Stimulated activated CD8-positive, alpha-beta memory T cell treated with anti-CD3 and anti-CD28 coated beads, Interleukin-7, amount 100 ng/mL, for 4 hours (primary cell): Measurements from ENCODE around the gene POLD1.
A peak's percentile ranks its signal among the peaks of the same experiment; 100 is the strongest.
"Not testable (repeated sequence)": the region's sequence is repeated elsewhere in the genome, so short reads cannot be mapped to it uniquely, and the experiment has no call there.

Source experiments
- DNase-seq, 2 donors: peaks; one replicate each; pipeline ENCODE4 v3.0.0-alpha.2; 2020; ENCODE audit warnings: low read depth in 2 of 2

Gene POLD1

GRCh38 chr19:50383852-50384684 lies at the start of gene POLD1:
Gene POLD1 (plus strand): TSS chr19:50384347. CDS start chr19:50398852, 14,505 bp downstream.
- peak; percentile 98 to 99 for DNase-seq

GRCh38 chr19:50334741-50335421 lies 49.3 kb upstream of the POLD1 start:
- DNase-seq, result no peak

GRCh38 chr19:50337031-50337430 lies 47.1 kb upstream of the POLD1 start:
- not testable (repeated sequence) for DNase-seq

GRCh38 chr19:50340331-50340730 lies 43.8 kb upstream of the POLD1 start:
- DNase-seq, result no peak

GRCh38 chr19:50341091-50341564 lies 43.0 kb upstream of the POLD1 start:
- DNase-seq, result no peak

GRCh38 chr19:50344661-50345318 lies 39.4 kb upstream of the POLD1 start:
- no peak for DNase-seq

GRCh38 chr19:50347089-50347581 lies 37.0 kb upstream of the POLD1 start:
- DNase-seq, result not testable (repeated sequence)

GRCh38 chr19:50349277-50350057 lies 34.7 kb upstream of the POLD1 start:
- no peak for DNase-seq

GRCh38 chr19:50352242-50352641 lies 31.9 kb upstream of the POLD1 start:
- DNase-seq, result no peak

- DNase-seq, result not testable (repeated sequence)
Measured at GRCh38 chr19:50353487-50353880, 30.7 kb upstream of the POLD1 start.

GRCh38 chr19:50356691-50357177 lies 27.4 kb upstream of the POLD1 start:
- DNase-seq, result no peak

GRCh38 chr19:50357178-50358100 lies 26.7 kb upstream of the POLD1 start:
- DNase-seq, result peak; percentile 85 to 89

GRCh38 chr19:50358483-50359327 lies 25.4 kb upstream of the POLD1 start:
- peak; percentile 65 to 74 for DNase-seq

- DNase-seq, result no peak
Measured at GRCh38 chr19:50359328-50359818, 24.8 kb upstream of the POLD1 start.

- no peak for DNase-seq
Measured at GRCh38 chr19:50361290-50362029, 22.7 kb upstream of the POLD1 start.

GRCh38 chr19:50362030-50362412 lies 22.1 kb upstream of the POLD1 start:
- DNase-seq, result no peak

GRCh38 chr19:50362656-50363424 lies 21.3 kb upstream of the POLD1 start:
- DNase-seq, result peak; percentile 35 to 38
